ENCODE results near the gene SF3B3.
"Not testable (repeated sequence)": the region's sequence is repeated elsewhere in the genome, so short reads cannot be mapped to it uniquely, and the experiment has no call there.

The SF3B3 gene

GRCh38 chr16:70576431-70577255, 53.0 kb downstream of the SF3B3 start:
- peaks cover 5% of the 10 kb centered on the region for H3K79me2 ChIP-seq (ENCODE audit: control insufficient read depth, insufficient read depth, low read length, unreplicated experiment)
- no peak overlapping the region for H2AFZ ChIP-seq (ENCODE audit: low read length, unreplicated experiment)
- peak overlapping the region; percentile 81 for H3K27ac ChIP-seq (ENCODE audit: low read depth, low read length)
- H3K4me1 ChIP-seq (ENCODE audit: control insufficient read depth, insufficient read depth, low read length, unreplicated experiment): peaks cover 61% of the 10 kb centered on the region
- no peak overlapping the region for H3K4me3 ChIP-seq (ENCODE audit: low read depth, low read length)
- H3K27me3 ChIP-seq (ENCODE audit: insufficient read depth, low read length): no peaks in the 10 kb centered on the region
- peaks cover 18% of the 10 kb centered on the region for H3K36me3 ChIP-seq (ENCODE audit: insufficient read depth, low read length)

- Histone ChIP-seq H3K36me3 (ENCODE audit: insufficient read depth, low read length) (peaks cover 12% of the 10 kb centered on the region), H3K4me1 (ENCODE audit: control insufficient read depth, insufficient read depth, low read length, unreplicated experiment) (peaks cover 55% of the 10 kb centered on the region), H3K27me3 (ENCODE audit: insufficient read depth, low read length) (no peaks in the 10 kb centered on the region), H3K4me3 (ENCODE audit: low read depth, low read length) (no peak overlapping the region), H3K79me2 (ENCODE audit: control insufficient read depth, insufficient read depth, low read length, unreplicated experiment) (peaks cover 5% of the 10 kb centered on the region), H2AFZ (ENCODE audit: low read length, unreplicated experiment) (no peak overlapping the region), H3K27ac (ENCODE audit: low read depth, low read length) (peak overlapping the region; percentile 81)
Observed at GRCh38 chr16:70577256-70577698, 53.7 kb downstream of the SF3B3 start.

GRCh38 chr16:70578035-70578434, 54.4 kb downstream of the SF3B3 start:
- Histone ChIP-seq H3K27me3 (ENCODE audit: insufficient read depth, low read length) (no peaks in the 10 kb centered on the region), H3K36me3 (ENCODE audit: insufficient read depth, low read length) (peaks cover 8% of the 10 kb centered on the region), H3K4me1 (ENCODE audit: control insufficient read depth, insufficient read depth, low read length, unreplicated experiment) (peaks cover 47% of the 10 kb centered on the region), H2AFZ (ENCODE audit: low read length, unreplicated experiment) (no peak overlapping the region), H3K79me2 (ENCODE audit: control insufficient read depth, insufficient read depth, low read length, unreplicated experiment) (peaks cover 5% of the 10 kb centered on the region), H3K27ac (ENCODE audit: low read depth, low read length) (peak overlapping the region; percentile 81), H3K4me3 (ENCODE audit: low read depth, low read length) (no peak overlapping the region)

- Histone ChIP-seq H3K36me3 (ENCODE audit: insufficient read depth, low read length) (peaks cover 7% of the 10 kb centered on the region), H3K27ac (ENCODE audit: low read depth, low read length) (no peak overlapping the region), H3K79me2 (ENCODE audit: control insufficient read depth, insufficient read depth, low read length, unreplicated experiment) (peaks cover 4% of the 10 kb centered on the region), H3K4me1 (ENCODE audit: control insufficient read depth, insufficient read depth, low read length, unreplicated experiment) (peaks cover 36% of the 10 kb centered on the region), H3K27me3 (ENCODE audit: insufficient read depth, low read length) (no peaks in the 10 kb centered on the region), H2AFZ (ENCODE audit: low read length, unreplicated experiment) (no peak overlapping the region), H3K4me3 (ENCODE audit: low read depth, low read length) (no peak overlapping the region)
Observed at GRCh38 chr16:70579248-70579647, 55.6 kb downstream of the SF3B3 start.

GRCh38 chr16:70579648-70580630, 56.3 kb downstream of the SF3B3 start:
- Histone ChIP-seq H3K4me1 (ENCODE audit: control insufficient read depth, insufficient read depth, low read length, unreplicated experiment) (peaks cover 29% of the 10 kb centered on the region), H3K36me3 (ENCODE audit: insufficient read depth, low read length) (no peaks in the 10 kb centered on the region; the same call in 1 of the 2 replicates), H3K27ac (ENCODE audit: low read depth, low read length) (no peak overlapping the region), H3K4me3 (ENCODE audit: low read depth, low read length) (no peak overlapping the region), H3K27me3 (ENCODE audit: insufficient read depth, low read length) (no peaks in the 10 kb centered on the region), H2AFZ (ENCODE audit: low read length, unreplicated experiment) (no peak overlapping the region), H3K79me2 (ENCODE audit: control insufficient read depth, insufficient read depth, low read length, unreplicated experiment) (no peaks in the 10 kb centered on the region)

GRCh38 chr16:70582280-70582978, 58.8 kb downstream of the SF3B3 start:
- no peak overlapping the region for H2AFZ ChIP-seq (ENCODE audit: low read length, unreplicated experiment)
- peaks cover 7% of the 10 kb centered on the region for H3K4me1 ChIP-seq (ENCODE audit: control insufficient read depth, insufficient read depth, low read length, unreplicated experiment)
- no peaks in the 10 kb centered on the region for H3K27me3 ChIP-seq (ENCODE audit: insufficient read depth, low read length)
- H3K27ac ChIP-seq (ENCODE audit: low read depth, low read length): no peak overlapping the region
- no peaks in the 10 kb centered on the region for H3K36me3 ChIP-seq (ENCODE audit: insufficient read depth, low read length)
- H3K79me2 ChIP-seq (ENCODE audit: control insufficient read depth, insufficient read depth, low read length, unreplicated experiment): no peaks in the 10 kb centered on the region
- no peak overlapping the region for H3K4me3 ChIP-seq (ENCODE audit: low read depth, low read length)

GRCh38 chr16:70586731-70587130, 63.1 kb downstream of the SF3B3 start:
- peaks cover 14% of the 10 kb centered on the region for H3K4me1 ChIP-seq (ENCODE audit: control insufficient read depth, insufficient read depth, low read length, unreplicated experiment)
- H2AFZ ChIP-seq (ENCODE audit: low read length, unreplicated experiment): no peak overlapping the region
- H3K4me3 ChIP-seq (ENCODE audit: low read depth, low read length): no peak overlapping the region
- H3K27ac ChIP-seq (ENCODE audit: low read depth, low read length): no peak overlapping the region
- H3K79me2 ChIP-seq (ENCODE audit: control insufficient read depth, insufficient read depth, low read length, unreplicated experiment): no peaks in the 10 kb centered on the region
- no peaks in the 10 kb centered on the region for H3K36me3 ChIP-seq (ENCODE audit: insufficient read depth, low read length)
- no peaks in the 10 kb centered on the region for H3K27me3 ChIP-seq (ENCODE audit: insufficient read depth, low read length)

- no peaks in the 10 kb centered on the region for H3K79me2 ChIP-seq (ENCODE audit: control insufficient read depth, insufficient read depth, low read length, unreplicated experiment)
- H2AFZ ChIP-seq (ENCODE audit: low read length, unreplicated experiment): peak overlapping the region; percentile 61
- peaks cover 19% of the 10 kb centered on the region for H3K4me1 ChIP-seq (ENCODE audit: control insufficient read depth, insufficient read depth, low read length, unreplicated experiment)
- no peaks in the 10 kb centered on the region for H3K36me3 ChIP-seq (ENCODE audit: insufficient read depth, low read length)
- peak overlapping the region; percentile 35; the same call in 1 of the 2 replicates for H3K27ac ChIP-seq (ENCODE audit: low read depth, low read length)
- H3K27me3 ChIP-seq (ENCODE audit: insufficient read depth, low read length): no peaks in the 10 kb centered on the region
- peak overlapping the region; percentile 51; the same call in 1 of the 2 replicates for H3K4me3 ChIP-seq (ENCODE audit: low read depth, low read length)
Observed at GRCh38 chr16:70588565-70588964, 64.9 kb downstream of the SF3B3 start.

GRCh38 chr16:70589416-70589815, 65.8 kb downstream of the SF3B3 start:
- H3K27me3 ChIP-seq (ENCODE audit: insufficient read depth, low read length); H2AFZ ChIP-seq (ENCODE audit: low read length, unreplicated experiment): not testable (repeated sequence)

GRCh38 chr16:70589998-70590471, 66.4 kb downstream of the SF3B3 start:
- Histone ChIP-seq H3K36me3 (ENCODE audit: insufficient read depth, low read length) (no peaks in the 10 kb centered on the region), H3K4me1 (ENCODE audit: control insufficient read depth, insufficient read depth, low read length, unreplicated experiment) (peaks cover 19% of the 10 kb centered on the region), H3K27me3 (ENCODE audit: insufficient read depth, low read length) (no peaks in the 10 kb centered on the region), H3K27ac (ENCODE audit: low read depth, low read length) (no peak overlapping the region), H3K79me2 (ENCODE audit: control insufficient read depth, insufficient read depth, low read length, unreplicated experiment) (no peaks in the 10 kb centered on the region), H3K4me3 (ENCODE audit: low read depth, low read length) (peak overlapping the region; percentile 25; the same call in 1 of the 2 replicates), H2AFZ (ENCODE audit: low read length, unreplicated experiment) (no peak overlapping the region)

More at GRCh38 chr16:70589416-70589815, 65.8 kb downstream of the SF3B3 start:
- not testable (repeated sequence) for H3K79me2 ChIP-seq (ENCODE audit: control insufficient read depth, insufficient read depth, low read length, unreplicated experiment); H3K27ac ChIP-seq (ENCODE audit: low read depth, low read length); H3K36me3 ChIP-seq (ENCODE audit: insufficient read depth, low read length); H3K4me3 ChIP-seq (ENCODE audit: low read depth, low read length)
- peaks cover 19% of the 10 kb centered on the region for H3K4me1 ChIP-seq (ENCODE audit: control insufficient read depth, insufficient read depth, low read length, unreplicated experiment)

Data from ACC112 (cell line).